ENCODE data around the gene RBP5.

Gene RBP5

GRCh38 chr12:7099290-7099996, 29.2 kb downstream of the RBP5 start:
- DNase-seq = no peak

GRCh38 chr12:7096979-7097378, 31.7 kb downstream of the RBP5 start:
- no peak for DNase-seq

GRCh38 chr12:7096006-7096932, 32.4 kb downstream of the RBP5 start:
- no peak for DNase-seq

GRCh38 chr12:7093892-7094291, 34.8 kb downstream of the RBP5 start:
- no peak for DNase-seq

- no peak for DNase-seq
Observed at GRCh38 chr12:7093486-7093885, 35.2 kb downstream of the RBP5 start.

GRCh38 chr12:7092986-7093460, 35.7 kb downstream of the RBP5 start:
- DNase-seq = no peak

- peak; percentile 74 for DNase-seq
Observed at GRCh38 chr12:7092229-7092985, 36.3 kb downstream of the RBP5 start, which contains the start of gene C1R. Gene C1R (minus strand): TSS chr12:7092445. CDS start chr12:7092388, 57 bp downstream.

GRCh38 chr12:7091660-7092228, 36.9 kb downstream of the RBP5 start:
- no peak for DNase-seq

- no peak for DNase-seq
Observed at GRCh38 chr12:7091171-7091570, 37.5 kb downstream of the RBP5 start.

- DNase-seq = peak; percentile 54
Observed at GRCh38 chr12:7090222-7090998, 38.3 kb downstream of the RBP5 start.

GRCh38 chr12:7089196-7089871, 39.4 kb downstream of the RBP5 start:
- DNase-seq = peak; percentile 50

GRCh38 chr12:7083125-7083524, 45.6 kb downstream of the RBP5 start:
- no peak for DNase-seq

GRCh38 chr12:7081037-7081436, 47.7 kb downstream of the RBP5 start:
- DNase-seq = no peak

GRCh38 chr12:7079826-7080125, 48.9 kb downstream of the RBP5 start:
- DNase-seq = peak; percentile 83

- no peak for DNase-seq
Observed at GRCh38 chr12:7078163-7078562, 50.5 kb downstream of the RBP5 start.

- no peak for DNase-seq
Observed at GRCh38 chr12:7076493-7076892, 52.2 kb downstream of the RBP5 start.

GRCh38 chr12:7075939-7076338, 52.8 kb downstream of the RBP5 start:
- no peak for DNase-seq

- no peak for DNase-seq
Observed at GRCh38 chr12:7075518-7075917, 53.2 kb downstream of the RBP5 start.

GRCh38 chr12:7073946-7074345, 54.7 kb downstream of the RBP5 start:
- DNase-seq = no peak

All from islet precursor cell (in vitro differentiated cells).